Measurements from ENCODE around the gene DAB1. TPM values are rescaled to one million over a fixed set of nuclear protein-coding genes. Genes with fewer than 3 reads are reported as not detected.

Gene DAB1
- total RNA-seq, 1 donor from 2014 or later = 14.6 TPM

DNA sequence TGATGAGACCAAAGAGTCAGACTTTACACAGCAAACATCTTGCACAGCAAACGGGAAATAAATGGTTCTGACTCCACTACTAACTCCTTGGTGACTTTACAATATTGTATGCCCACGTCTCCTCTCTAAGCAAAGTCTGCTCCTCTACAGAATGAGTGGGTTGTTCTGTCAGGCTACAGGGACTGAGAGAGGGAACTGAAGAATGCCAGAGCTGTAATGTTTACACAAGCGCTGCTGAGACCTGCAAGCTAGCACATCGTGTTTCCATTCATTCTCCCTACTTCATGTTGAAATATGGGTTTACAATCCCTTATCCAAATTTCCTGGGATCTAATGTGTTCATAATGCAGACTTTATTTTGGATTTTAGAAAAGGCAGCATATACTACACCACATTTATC, 15.9 kb downstream of the DAB1 start:
- Histone ChIP-seq H4K20me1 (ENCODE audit: low read depth) (no peaks in the 10 kb centered on the region), H3K4me2 (no peak overlapping the region), H3K36me3 (no peaks in the 10 kb centered on the region), H3F3A (ENCODE audit: low read depth) (no peaks in the 10 kb centered on the region), H3K4me3 (no peak overlapping the region), H3K4me1 (peaks cover 9% of the 10 kb centered on the region), H3K79me2 (ENCODE audit: low read depth) (no peaks in the 10 kb centered on the region), H3K9me3 (ENCODE audit: low read depth) (no peaks in the 10 kb centered on the region), H3K27me3 (no peaks in the 10 kb centered on the region), H3K9ac (no peak overlapping the region), H3K27ac (no peak overlapping the region), H2AFZ (replicated peaks) (no peak overlapping the region)
- DNase-seq (ENCODE audit: low spot score) = no peak
- H3K36me3 Mint-ChIP-seq = peaks cover 10% of the 10 kb centered on the region
- no peaks in the 10 kb centered on the region for H3K4me1 Mint-ChIP-seq
- TF ChIP-seq EZH2phosphoT487 (IDR thresholded peaks at IDR 0.05) = no peak
- TF ChIP-seq EZH2 (IDR thresholded peaks at IDR 0.05) = no peak
- TF ChIP-seq, protein P1, sequence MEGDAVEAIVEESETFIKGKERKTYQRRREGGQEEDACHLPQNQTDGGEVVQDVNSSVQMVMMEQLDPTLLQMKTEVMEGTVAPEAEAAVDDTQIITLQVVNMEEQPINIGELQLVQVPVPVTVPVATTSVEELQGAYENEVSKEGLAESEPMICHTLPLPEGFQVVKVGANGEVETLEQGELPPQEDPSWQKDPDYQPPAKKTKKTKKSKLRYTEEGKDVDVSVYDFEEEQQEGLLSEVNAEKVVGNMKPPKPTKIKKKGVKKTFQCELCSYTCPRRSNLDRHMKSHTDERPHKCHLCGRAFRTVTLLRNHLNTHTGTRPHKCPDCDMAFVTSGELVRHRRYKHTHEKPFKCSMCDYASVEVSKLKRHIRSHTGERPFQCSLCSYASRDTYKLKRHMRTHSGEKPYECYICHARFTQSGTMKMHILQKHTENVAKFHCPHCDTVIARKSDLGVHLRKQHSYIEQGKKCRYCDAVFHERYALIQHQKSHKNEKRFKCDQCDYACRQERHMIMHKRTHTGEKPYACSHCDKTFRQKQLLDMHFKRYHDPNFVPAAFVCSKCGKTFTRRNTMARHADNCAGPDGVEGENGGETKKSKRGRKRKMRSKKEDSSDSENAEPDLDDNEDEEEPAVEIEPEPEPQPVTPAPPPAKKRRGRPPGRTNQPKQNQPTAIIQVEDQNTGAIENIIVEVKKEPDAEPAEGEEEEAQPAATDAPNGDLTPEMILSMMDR (IDR thresholded peaks at IDR 0.05) = no peak
- H3K27me3 Mint-ChIP-seq (ENCODE audit: insufficient read depth, low read depth) = peaks cover 2% of the 10 kb centered on the region
- peaks cover 10% of the 10 kb centered on the region for H3K9me3 Mint-ChIP-seq
- H3K4me3 Mint-ChIP-seq = no peak overlapping the region
- H3K27ac Mint-ChIP-seq = no peak overlapping the region

DNA sequence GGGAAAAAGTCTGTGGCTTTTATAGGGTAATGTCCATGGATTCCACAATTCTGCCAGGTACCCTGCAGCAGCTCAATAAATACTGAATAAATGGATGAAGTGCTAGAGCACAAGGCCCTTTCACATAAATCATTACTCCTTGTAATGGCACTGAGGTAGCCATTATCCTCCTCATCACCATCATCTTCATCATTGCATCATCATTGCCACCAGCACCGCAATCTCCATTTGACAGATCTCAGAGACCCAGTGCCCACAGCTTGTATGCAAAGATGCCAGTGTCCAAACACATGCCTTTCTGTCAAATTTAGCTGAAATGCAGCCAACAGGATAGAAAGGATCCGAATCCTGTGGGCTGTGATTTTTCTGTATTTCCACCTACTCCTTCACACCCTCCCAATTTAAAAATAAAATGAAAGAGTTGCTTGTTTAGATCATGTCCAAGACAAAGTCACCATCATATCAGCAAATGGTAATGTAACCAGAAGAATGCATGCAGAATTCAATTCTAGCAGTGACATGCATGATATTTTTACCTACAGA, 17.4 kb downstream of the DAB1 start:
- Histone ChIP-seq H3K36me3 (no peaks in the 10 kb centered on the region), H3K4me2 (no peak overlapping the region)
- no peak for DNase-seq (ENCODE audit: low spot score)

DNA sequence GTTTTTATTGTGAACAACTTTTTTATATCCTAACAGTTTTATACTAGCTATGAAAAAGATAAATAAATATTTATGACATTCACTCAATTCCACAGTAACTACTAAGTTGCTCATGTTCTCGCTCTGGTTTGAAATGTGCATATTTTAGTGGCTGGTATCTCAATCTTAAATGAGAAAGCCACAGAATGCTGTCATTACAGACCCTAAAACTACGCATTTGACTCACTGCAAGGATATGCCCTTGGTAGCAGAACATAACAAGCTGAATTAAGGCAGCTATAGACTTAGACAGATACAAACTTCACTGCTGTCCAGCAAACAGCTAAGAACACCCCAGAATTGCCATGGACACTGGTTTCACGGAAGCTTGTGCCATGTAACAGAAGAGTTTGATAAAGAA, 19.0 kb downstream of the DAB1 start:
- no peaks in the 10 kb centered on the region for H3F3A ChIP-seq (ENCODE audit: low read depth)
- no peak overlapping the region for H2AFZ ChIP-seq (replicated peaks)
- no peak overlapping the region for H3K4me2 ChIP-seq
- no peaks in the 10 kb centered on the region for H3K9me3 ChIP-seq (ENCODE audit: low read depth)
- H3K4me3 ChIP-seq = no peak overlapping the region
- H3K4me1 ChIP-seq = no peaks in the 10 kb centered on the region
- DNase-seq (ENCODE audit: low spot score) = no peak
- H3K9ac ChIP-seq = no peak overlapping the region
- no peaks in the 10 kb centered on the region for H3K36me3 ChIP-seq
- Mint-ChIP-seq H3K36me3 (no peaks in the 10 kb centered on the region), H3K27me3 (ENCODE audit: insufficient read depth, low read depth) (peaks cover 2% of the 10 kb centered on the region), H3K4me3 (no peak overlapping the region), H3K9me3 (no peaks in the 10 kb centered on the region), H3K4me1 (no peaks in the 10 kb centered on the region), H3K27ac (no peak overlapping the region)
- H4K20me1 ChIP-seq (ENCODE audit: low read depth) = no peaks in the 10 kb centered on the region
- TF ChIP-seq, protein P1 (IDR thresholded peaks at IDR 0.05) = no peak
- TF ChIP-seq EZH2phosphoT487 (IDR thresholded peaks at IDR 0.05) = no peak
- no peak for TF ChIP-seq EZH2 (IDR thresholded peaks at IDR 0.05)
- no peak overlapping the region for H3K27ac ChIP-seq
- no peaks in the 10 kb centered on the region for H3K79me2 ChIP-seq (ENCODE audit: low read depth)
- H3K27me3 ChIP-seq = no peaks in the 10 kb centered on the region

More for the DNA sequence above, 17.4 kb downstream of the DAB1 start:
- no peaks in the 10 kb centered on the region for H4K20me1 ChIP-seq (ENCODE audit: low read depth)
- H2AFZ ChIP-seq (replicated peaks) = no peak overlapping the region
- H3K4me3 Mint-ChIP-seq = no peak overlapping the region
- H3K27ac ChIP-seq = no peak overlapping the region
- no peaks in the 10 kb centered on the region for H3K79me2 ChIP-seq (ENCODE audit: low read depth)
- H3K9ac ChIP-seq = no peak overlapping the region
- H3K4me3 ChIP-seq = no peak overlapping the region
- H3K4me1 Mint-ChIP-seq = no peaks in the 10 kb centered on the region
- H3K9me3 ChIP-seq (ENCODE audit: low read depth) = no peaks in the 10 kb centered on the region
- no peak for TF ChIP-seq EZH2 (IDR thresholded peaks at IDR 0.05)
- TF ChIP-seq EZH2phosphoT487 (IDR thresholded peaks at IDR 0.05) = no peak
- TF ChIP-seq, protein P1 (IDR thresholded peaks at IDR 0.05) = no peak
- H3F3A ChIP-seq (ENCODE audit: low read depth) = no peaks in the 10 kb centered on the region
- H3K27me3 ChIP-seq = no peaks in the 10 kb centered on the region
- no peaks in the 10 kb centered on the region for H3K9me3 Mint-ChIP-seq
- peaks cover 5% of the 10 kb centered on the region for H3K4me1 ChIP-seq
- peaks cover 2% of the 10 kb centered on the region for H3K27me3 Mint-ChIP-seq (ENCODE audit: insufficient read depth, low read depth)
- no peaks in the 10 kb centered on the region for H3K36me3 Mint-ChIP-seq
- no peak overlapping the region for H3K27ac Mint-ChIP-seq

Measured in neural progenitor cell (in vitro differentiated cells).